Suppressor macrophage treated with lipopolysaccharide for 4 hours (primary cell): Measurements from ENCODE around the gene MED15.

Experiments used
- DNase-seq: peaks from one replicate; pipeline ENCODE4 v3.0.0-alpha.2; 2020

The MED15 gene

GRCh38 chr22:20553947-20554741, 46.7 kb downstream of the MED15 start:
- DNase-seq: no peak

DNA sequence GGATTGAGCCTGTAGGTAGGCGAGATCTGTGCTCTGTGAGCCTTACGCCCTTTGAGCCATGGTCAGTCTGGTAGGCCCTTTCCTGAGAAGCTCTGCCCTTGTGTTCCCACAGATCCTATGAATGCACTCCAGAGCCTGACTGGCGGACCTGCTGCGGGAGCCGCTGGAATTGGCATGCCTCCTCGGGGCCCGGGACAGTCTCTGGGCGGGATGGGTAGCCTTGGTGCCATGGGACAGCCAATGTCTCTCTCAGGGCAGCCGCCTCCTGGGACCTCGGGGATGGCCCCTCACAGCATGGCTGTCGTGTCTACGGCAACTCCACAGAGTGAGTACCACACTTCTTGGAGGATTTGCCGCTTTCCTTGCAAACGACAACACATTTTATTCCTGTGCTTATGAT, 47.4 kb downstream of the MED15 start:
- no peak for DNase-seq

- no peak for DNase-seq
Measured at GRCh38 chr22:20558534-20558933, 51.1 kb downstream of the MED15 start.

DNA sequence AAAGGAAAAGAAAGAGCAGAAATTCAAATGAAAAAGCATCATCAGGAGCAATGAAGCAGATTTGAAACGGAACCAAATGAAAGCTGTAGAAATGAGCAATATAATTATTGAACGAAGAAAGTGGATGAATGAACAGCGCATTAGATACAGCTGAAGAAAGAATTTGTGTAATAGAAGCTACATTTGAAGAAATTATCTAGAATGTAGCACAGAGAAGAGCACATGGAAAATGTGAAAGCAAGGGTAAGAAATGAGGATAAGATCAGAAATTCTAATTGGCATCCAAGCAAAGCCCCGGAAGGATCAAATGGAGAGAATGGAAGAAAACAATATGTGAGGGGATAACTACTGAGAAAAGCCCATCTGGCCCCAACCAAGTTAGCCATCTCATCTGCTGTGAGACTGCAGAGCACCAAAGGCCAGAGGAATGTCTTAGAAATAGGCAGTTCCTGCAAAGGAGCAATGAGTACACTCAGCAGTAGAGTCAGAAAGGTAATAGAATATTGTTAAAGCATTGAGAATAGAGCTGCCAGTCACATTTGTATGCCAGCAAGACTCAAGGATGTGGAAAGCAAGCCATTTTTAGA, 51.9 kb downstream of the MED15 start:
- DNase-seq: no peak

DNA sequence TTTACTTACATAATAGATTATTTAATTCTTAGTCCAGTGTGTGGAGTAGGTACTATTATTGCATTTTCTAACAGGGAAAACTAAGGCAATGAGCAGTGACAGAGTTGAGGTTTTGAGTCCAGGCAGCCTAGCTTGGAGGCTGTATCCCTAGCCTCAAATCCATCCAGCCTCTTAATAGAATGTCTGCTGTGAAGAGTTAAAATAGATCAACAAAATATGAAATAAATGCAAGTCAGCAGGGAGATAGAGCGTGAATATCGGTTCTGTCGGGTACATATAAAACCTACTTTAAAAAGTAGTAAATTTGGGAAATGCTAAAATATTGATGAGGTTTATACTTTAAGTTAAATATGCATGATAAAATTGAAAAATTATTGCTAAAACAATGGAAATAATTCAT, 53.3 kb downstream of the MED15 start:
- no peak for DNase-seq

- DNase-seq: no peak
Measured at GRCh38 chr22:20561882-20562281, 54.5 kb downstream of the MED15 start.

DNA sequence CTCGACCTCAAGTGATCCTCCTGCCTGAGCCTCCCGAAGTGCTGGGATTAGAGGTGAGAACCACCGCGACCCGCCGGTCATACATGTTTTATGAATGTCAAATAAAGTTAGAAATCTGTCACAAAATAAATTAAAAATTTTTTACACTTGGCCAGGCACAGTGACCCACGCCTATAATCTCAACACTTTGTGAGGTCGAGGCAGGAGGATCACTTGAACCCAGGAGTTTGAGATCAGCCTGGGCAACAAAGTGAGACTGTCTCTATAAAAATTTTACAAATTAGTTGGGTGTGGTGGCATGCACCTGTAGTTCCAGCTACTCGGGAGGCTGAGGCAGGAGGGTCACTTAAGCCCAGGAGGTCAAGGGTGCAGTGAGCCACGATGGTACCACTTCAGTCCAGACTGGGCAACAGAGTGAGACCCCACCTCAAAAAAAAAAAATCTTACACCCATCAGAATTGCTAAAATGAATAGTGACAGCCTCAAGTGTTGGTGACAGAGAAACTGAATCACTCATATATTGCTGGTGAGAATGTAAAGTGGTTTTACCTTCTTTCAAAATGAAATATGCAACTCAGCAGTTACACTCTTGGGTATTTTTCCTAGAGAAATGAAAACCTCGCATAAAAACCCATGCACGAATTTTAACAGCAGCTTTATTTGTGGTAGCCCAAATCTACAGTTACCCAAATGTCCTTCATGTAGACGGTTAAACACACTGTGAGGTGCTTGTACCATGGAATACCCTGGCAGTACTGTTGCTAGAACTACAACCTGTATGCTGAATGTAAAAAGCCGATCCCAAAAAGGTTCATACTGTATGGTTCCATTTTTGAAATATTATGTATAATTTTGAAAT, 55.4 kb downstream of the MED15 start:
- DNase-seq: no peak

- no peak for DNase-seq
Measured at GRCh38 chr22:20563466-20563906, 56.1 kb downstream of the MED15 start.

- DNase-seq: no peak
Measured at GRCh38 chr22:20563941-20564371, 56.5 kb downstream of the MED15 start.

DNA sequence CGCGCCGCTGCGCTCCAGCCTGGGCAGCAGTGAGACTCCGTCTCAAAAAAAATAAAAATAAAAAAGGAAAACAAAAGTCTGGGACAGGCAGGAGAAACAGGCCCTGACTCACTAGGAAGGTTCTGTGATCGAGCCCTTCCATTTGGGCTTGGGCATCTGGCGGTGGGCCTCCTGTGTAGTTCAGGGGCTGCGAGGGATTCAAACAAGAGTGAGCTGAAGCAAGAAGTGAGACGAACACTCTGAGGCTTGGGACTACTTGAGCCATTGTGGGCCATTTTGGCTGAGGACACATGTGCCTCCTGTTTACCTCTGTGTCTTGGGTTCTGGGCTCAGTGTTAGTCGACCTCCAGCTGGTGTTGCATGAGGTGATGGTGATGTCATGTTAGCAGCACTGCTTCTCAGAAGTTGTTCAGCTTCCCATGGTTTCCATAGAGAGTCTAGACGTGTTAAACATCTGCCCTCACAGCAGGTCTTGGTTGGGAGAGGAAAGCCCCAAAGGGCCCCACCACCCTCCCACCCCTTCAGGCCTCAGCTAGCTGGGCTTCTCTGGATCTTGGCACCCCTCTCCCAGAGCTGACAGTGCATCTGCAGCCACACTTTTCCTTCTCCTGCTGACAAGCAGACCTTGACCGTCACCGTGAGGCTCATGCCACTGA, 57.8 kb downstream of the MED15 start:
- DNase-seq: no peak

DNA sequence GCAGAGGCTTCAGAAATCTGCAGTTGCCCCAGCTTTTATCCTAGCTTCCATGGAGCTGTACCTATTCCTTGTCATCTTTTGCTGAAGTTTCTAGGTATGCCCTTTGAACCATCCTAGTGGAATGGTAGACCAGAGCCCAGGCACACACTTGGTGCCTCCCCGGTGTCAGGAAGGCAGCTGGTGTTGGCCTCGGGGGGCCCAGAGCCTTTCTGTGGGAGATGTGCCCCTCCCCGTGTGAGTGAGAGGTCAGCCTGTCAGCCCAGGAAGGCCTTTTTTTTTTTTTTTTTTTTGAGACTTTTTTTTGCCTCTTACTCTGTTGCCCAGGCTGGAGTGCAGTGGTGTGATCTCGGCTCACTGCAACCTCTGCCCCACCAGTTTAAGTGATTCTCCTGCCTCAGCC, 58.4 kb downstream of the MED15 start:
- DNase-seq: no peak

DNA sequence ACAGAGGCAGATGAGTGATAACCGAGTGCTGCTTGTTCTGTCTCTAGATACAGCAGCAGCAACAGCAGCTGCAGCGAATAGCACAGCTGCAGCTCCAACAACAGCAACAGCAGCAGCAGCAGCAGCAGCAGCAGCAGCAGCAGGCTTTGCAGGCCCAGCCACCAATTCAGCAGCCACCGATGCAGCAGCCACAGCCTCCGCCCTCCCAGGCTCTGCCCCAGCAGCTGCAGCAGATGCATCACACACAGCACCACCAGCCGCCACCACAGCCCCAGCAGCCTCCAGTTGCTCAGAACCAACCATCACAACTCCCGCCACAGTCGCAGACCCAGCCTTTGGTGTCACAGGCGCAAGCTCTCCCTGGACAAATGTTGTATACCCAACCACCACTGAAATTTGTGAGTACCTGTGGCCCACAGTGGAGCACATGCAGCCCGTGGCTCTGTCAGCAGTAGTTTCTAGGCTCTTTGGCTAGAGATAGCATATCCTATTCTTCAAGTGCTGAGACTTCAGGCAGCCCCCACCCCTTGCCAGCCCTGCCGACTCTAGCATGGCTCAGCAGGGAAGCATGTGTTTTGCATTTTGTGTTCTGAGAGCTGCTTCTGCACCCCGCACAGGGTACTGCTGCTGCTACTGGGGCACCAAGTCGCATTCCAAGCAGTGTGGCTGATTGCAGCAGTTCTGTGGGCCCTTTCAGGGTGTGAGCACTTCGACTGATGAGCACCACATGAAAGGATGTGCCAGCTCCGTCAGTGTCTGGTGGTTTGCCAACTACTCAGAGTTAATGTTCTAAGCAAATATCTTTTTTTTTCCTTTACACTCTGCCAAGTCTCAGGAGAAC, 59.2 kb downstream of the MED15 start:
- DNase-seq: no peak

DNA sequence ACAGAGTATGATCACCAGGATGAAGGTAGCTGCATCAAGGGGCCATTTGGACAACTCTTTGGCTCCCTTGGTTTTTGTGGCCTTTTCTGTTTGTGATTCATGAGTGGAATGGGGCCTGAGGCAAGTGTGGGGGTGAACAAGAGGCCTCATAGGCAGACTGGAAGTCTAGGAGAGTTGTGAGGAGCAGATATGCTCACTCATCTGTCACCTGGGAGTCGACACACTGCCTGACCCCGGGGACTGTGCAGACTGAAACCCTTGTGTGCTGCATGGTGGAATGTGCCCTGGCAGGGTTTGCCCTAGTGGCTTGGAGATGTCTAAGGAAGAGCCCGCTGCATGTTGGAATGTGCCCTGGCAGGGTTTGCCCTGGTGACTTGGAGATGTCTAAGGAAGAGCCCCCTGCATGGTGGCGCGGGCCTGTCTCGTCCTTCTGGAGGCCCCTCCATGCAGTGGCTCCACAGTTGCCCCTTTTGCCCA, 60.0 kb downstream of the MED15 start:
- DNase-seq: no peak

- DNase-seq: no peak
Measured at GRCh38 chr22:20567993-20568417, 60.6 kb downstream of the MED15 start.

GRCh38 chr22:20568502-20569058, 61.2 kb downstream of the MED15 start:
- DNase-seq: no peak

DNA sequence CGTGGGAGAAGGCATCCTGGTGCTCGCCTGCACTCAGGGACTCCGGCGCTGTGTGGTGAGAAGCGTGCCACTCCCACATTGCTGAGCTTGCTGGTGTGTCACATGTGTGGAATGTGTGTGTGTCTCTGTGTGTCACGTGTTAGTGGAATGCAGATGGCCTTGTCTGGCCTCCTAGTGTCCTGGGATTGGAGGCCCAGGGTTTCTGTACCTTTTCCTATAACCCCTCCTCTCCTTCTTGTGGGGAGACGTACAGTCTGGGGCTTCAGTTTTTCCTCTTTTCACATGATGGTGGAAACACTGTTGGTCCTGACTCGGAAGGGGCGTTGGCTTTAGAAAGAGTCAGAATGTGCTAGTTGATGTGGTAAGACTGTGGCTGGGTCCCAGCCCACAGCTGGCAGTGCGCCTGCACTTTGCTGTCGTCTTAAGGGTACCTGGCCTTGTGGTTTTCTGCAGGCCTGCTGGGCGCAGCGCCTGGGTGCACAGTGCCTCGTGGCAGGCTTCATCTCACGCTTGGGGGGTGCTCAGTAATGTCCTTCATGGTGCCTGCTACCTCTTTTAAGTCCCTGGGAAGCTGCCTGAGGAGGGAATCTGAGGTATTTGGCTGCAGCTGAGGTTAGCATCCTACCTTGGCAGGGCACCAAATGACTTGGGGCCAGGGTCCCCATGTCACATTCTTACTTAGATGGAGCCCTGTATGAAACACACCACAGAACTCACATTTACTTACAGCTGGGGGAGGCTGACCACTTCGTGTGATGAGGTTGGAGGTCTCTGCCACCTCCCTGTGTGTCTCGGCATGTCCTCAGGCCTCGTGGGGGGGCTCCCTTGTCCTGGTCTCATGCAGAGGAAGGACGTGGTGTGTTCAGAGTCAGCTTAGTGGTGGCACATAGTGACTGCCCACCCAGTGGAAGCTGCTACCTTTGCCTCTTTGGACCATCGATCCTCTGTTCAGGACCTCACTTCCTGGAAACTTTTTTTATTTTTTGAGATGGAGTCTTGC, 61.9 kb downstream of the MED15 start:
- DNase-seq: peak; percentile 21

- DNase-seq: no peak
Measured at GRCh38 chr22:20571078-20571503, 63.7 kb downstream of the MED15 start.

GRCh38 chr22:20571531-20572007, 64.2 kb downstream of the MED15 start:
- peak; percentile 55 for DNase-seq

DNA sequence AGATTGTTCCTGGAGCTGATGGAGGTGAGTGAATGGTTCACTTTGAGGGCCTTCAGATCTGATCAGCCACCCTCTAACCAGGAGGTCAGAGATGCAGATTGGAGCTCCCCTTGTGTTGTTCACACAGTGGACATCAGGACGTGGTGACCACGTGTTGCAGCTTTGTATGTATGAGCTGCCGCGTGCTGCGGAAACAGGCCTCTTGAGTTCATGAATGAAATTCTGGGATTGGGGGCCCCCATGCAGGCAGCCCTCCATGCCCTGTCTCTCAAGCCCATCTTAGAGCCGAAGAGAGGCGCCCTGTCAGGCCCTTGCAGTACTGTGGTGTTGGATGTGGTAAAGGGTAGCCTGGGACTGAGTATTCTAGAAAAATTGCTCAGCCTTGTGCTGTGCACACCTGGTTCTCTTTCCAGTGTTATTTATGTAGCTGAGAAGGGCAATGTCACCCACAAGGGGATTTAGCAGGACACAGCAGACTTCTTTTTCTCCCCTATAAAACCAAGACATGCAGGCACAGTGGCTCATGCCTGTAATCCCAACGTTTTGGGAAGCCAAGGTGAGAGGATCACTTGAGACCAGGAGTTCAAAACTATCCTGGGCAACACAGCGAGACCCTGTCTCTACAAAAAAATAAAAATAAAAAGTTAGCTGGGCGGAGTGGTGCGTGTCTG, 64.9 kb downstream of the MED15 start:
- DNase-seq: no peak
